Measurements from ENCODE around the gene DIPK1A.

Gene DIPK1A

DNA sequence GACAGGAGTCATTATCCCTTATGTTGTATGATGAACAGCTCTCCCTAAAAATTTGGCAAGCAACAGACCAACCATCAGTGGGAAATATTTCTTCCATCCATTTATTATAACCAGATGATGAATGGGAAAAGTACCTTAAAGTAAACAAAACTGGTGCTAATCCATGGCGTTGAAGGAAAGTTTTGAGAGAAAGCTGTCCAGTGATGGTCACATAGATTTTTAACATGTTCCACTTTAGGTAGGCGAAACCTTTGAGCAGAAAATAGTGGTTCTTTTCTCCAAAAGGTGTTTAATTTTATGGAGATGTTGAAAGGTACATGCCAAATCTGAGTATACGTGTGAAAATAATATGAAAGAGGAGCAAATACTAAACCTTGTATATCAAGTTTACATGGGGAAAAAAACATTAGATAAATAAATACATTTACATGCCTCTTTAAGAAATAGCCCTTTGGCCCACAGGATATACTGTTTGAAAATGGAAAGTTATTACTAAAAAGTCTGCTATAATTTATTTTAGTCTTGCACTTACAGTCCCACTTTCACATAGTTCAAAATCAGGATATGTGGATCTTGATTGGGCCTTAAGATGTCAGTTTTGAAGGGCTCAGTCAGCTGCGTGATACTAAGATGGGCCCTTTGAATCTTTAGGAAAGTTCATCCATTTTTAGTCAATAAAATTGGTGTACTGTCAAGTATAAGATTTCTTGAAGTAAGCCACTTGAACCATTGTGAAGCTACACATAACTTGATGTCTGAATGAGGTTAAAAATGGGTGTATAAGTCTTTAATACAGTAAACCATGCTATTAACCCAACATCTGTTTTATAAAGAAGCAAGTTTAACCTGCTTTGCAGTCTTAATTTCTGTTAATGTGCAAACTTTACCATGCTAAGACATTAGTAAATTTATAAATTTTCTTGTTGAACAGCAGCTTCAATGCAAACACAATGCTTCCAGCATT lies 118.9 kb downstream of the DIPK1A start:
- no peak for DNase-seq (ENCODE audit: low spot score)

DNA sequence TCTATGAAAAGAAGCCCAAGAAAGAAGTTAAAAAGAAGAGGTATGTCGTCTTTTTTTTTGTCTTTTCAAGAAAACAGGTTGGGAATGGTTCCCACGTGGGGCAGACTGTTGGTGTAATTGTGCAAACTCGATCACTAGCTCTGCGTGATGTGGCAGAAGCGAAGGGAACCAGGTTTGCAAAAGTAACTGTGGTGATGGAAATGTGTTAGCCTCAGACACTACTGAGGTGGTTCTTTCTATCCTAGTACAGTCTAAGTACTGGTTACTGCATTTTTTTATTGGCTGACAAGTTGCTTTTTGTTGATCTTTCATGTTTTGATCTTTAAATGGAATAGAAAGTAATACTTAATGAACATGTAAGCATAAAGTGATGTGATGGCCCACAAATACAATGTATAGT lies 120.7 kb downstream of the DIPK1A start:
- no peak for DNase-seq (ENCODE audit: low spot score)

DNA sequence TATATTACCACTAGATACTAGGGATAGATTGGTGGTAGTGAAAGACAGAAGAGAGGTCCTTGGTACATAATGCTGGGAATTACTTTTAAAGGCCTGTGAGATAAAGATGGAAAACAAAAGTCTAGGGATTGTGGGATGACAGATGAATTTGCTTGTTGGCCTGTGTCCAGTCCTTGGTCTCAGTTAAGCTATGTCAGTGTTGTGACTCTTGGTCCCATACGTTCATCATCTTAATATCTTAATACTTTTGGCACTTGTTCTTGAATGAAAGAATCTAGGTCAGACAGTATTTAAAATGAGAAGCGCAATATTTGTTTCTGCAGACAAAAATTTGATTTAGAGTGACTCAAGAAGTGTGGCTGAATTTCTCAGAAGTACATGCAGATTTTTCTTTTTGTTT lies 121.8 kb downstream of the DIPK1A start:
- no peak for DNase-seq (ENCODE audit: low spot score)

DNA sequence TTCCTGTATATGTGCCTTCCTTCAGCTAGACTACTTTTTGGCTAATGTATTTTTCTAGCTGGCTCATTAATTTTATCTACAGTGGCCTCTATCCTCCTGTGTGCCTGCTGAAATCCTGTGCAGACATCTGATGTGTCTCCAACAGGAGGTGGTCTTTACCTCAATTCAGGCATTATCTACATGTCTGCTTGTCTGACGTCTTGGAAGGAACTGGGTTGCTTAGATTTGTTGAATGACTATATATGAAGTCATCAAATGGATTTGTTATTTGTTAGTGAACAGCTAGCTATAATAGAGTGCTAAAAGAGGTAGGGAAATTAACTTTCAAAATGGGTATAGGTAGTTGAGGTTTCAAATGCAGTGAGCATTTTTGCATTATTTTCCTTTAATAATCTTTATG lies 122.7 kb downstream of the DIPK1A start:
- DNase-seq (ENCODE audit: low spot score), result no peak

DNA sequence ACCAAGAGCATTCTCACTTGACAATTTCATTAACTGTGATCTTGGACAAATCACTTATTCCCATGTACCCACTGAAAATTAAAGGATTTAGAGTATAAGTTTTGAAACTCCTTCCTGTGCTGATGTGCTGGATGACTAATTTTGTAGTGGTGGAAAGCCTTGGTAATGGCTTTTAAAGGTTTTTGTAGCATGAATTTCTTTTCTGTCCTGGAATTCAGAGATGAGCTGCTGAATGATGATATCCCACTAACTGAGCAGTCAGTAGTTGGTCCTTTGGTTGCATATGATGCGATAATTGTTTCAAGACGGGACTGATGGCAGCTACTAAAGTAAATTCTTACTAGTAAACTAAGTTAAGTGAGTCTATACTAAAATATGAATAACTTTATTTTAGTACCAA lies 124.2 kb downstream of the DIPK1A start:
- DNase-seq (ENCODE audit: low spot score), result no peak

DNA sequence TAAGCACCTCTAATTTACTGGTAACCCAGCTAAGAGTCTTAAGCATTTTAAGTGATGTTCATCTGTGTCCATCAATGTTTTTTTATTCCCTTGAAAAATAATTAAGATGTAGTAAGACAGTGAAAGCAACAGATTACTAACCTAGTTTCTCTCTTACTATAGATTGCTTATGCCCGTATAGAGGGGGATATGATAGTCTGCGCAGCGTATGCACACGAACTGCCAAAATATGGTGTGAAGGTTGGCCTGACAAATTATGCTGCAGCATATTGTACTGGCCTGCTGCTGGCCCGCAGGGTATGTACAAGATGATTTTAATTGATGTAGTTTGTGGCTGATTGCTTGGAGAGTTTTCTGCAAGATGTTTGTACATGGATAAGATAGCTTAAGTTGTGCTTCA lies 126.6 kb downstream of the DIPK1A start:
- DNase-seq (ENCODE audit: low spot score), result no peak

DNA sequence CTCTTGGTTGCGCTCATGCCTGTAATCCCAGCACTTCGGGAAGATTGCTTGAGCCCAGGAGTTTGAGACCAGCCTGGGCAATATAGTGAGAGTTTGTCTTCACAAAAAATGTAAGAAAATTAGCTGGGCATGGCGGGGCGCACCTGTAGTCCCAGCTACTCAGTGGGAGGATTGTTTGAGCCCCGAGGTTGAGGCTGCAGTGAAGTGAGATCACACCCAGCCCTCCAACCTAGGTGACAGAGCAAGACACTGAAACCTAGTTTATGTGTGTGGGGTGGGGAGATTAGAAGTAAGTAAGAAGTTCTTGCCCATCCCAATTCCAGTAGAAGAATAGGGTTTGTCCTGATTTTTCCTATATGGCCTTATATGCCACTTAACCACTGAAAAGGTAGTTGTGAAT lies 127.4 kb downstream of the DIPK1A start:
- DNase-seq (ENCODE audit: low spot score), result no peak

DNA sequence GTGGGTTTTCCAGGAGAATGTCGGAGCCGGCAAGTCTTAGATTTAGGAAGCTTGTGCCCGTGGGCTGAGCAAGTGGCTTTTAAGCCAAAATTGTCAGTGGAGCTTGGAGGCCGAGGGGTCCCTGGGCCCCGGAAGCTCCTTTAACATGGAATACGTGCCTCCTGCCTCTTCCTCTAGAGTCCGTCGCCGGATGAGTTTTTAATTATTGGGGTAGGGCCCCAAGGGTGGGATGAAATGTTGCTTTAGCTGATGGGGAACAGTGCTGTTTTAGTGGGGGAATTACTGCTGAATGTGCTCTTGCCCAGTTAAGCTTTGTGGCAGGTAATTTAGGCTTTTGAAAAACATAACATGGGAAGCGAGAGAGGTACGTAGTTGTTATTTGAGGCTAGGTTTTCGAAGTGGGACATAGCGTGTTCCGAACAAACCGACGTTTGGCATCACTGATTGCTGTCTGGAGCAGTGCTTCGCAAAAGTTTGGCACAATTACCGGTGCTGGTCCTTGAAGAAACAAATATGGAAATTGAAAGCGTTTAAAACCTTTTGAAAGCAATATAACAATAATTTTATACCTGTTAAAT lies 128.6 kb downstream of the DIPK1A start:
- DNase-seq (ENCODE audit: low spot score), result no peak

DNA sequence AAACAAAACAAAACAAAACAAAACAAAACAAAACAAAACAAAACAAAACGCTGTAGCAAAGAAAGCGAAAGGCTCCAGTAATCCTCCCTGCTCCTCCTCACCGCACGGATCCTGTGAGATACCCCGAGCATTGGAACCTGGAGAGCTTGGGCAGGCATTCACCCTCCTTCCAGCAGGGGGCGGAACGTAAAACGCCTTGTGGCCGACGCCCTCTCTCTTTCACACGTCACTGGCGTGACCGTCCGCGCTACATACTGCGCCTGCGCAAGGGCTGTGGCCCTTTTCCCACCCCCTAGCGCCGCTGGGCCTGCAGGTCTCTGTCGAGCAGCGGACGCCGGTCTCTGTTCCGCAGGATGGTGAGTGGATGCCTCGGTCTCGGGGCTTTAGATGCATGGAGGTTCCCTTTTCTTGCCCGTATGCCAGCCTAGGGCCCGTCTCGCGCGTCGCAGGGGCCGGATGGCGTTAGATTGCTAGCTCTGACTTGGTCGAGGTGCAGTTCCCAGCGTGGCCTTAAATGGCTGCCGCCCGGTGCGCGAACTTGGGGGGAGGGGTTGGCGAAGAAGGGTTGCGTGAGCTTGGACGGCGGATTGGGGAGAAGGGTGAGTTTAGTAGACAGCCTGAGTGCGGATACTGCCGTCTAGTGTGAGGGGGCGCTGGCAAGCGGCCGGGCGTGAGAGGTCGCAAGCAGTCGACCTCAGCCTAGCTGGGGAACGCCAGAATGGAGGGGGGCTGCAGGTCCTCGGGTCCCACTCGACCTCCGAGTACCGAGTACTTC lies 129.3 kb downstream of the DIPK1A start, which contains the start of gene RPL5:
TSS of gene RPL5 (plus strand) at position 279 of the 775 bp plus-strand sequence. CDS start at position 354, 75 bp downstream.
- DNase-seq (ENCODE audit: low spot score), result peak; percentile 96

DNA sequence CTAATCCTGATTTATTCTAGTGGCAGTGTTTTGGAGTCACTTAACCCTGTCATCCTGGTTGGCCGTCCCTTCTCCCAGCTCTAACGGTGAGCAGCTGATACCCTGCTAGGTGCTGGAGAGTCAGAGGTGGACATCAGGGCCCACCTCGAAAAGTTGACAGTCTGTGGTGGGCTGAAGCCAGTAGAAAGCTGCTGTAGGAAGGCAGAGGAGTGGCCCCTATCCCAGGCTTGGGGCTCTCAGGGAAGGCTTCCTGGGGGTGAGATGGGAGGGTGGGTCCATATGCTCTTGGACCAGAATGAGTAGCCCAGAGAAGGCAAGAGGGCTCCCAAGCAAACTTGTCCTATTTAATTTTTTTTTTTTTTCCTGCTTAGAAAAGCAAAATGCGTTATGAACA lies 129.9 kb downstream of the DIPK1A start:
- DNase-seq (ENCODE audit: low spot score), result no peak

DNA sequence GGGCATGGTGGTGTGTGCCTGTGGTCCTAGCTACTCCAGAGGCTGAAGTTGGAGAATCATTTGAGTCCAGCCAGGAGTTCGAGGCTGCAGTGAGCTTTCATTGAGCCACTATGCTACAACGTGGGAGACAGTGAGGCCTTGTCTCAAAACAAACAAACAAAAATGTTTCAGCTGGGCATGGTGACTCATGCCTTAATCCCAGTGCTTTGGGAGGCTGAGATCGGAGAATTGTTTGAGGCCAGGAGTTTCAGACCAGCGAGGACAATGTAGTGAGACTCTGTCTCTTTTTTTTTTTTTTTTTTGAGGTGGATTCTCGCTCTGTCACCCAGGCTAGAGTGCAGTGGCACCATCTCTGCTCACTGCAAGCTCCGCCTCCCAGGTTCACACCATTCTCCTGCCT lies 134.5 kb downstream of the DIPK1A start:
- no peak for DNase-seq (ENCODE audit: low spot score)

DNA sequence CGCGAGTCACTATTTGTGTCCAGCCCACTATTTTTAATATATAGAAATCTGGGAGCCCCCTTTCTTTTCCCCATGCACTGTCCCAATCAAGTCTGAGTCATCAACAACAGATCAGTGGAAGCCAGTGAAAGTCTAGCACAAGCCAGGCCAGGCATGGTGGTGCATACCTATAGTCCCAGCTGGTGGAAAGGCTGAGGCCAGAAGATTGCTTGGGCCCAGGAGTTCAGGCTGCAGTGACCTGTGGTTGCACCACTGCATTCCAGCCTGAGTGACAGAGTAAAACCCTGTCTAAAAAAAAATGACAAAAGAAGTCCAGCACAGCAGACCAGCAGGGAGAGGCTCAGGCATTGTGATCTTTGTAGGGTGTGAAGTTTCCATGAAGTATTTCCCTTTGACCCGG lies 138.4 kb downstream of the DIPK1A start:
- no peak for DNase-seq (ENCODE audit: low spot score)

DNA sequence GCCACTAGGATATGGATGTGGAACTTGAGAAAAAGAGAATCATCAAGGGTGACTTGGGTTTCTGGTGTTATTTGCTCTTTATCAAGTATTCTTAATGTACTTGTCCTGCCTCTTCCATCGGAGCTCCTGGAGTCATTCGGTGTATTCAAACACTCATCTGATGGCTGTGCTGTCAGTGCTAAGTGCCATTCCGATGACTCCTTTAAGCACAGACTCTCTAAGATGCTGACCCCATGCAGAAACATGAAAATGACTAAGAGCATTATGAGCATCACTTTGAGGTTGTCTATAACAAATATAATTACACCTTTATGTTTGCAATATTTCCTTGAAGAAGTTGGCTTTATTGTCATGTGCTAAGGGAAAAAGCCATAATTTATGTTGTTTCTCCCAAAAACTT lies 140.7 kb downstream of the DIPK1A start:
- no peak for DNase-seq (ENCODE audit: low spot score)

DNA sequence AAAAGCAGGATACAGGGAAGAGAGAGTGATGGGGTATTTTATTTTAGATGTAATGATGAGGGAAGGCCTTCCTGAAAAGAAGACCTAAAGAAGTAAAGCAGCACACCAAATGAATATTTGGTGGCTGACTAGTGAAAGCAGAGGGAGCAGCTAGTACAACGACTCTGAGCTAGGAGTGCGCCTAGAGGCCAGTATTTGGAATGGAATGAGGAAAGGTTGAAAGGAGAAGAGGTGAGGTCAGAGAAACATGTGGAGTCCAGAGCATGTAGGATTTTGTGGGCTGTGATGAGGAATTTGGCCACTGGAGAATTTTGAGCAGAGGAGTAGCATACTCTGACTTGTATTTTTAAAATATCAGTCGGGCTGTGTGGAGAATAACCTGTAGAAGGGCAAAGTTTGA lies 141.2 kb downstream of the DIPK1A start:
- DNase-seq (ENCODE audit: low spot score), result no peak

DNA sequence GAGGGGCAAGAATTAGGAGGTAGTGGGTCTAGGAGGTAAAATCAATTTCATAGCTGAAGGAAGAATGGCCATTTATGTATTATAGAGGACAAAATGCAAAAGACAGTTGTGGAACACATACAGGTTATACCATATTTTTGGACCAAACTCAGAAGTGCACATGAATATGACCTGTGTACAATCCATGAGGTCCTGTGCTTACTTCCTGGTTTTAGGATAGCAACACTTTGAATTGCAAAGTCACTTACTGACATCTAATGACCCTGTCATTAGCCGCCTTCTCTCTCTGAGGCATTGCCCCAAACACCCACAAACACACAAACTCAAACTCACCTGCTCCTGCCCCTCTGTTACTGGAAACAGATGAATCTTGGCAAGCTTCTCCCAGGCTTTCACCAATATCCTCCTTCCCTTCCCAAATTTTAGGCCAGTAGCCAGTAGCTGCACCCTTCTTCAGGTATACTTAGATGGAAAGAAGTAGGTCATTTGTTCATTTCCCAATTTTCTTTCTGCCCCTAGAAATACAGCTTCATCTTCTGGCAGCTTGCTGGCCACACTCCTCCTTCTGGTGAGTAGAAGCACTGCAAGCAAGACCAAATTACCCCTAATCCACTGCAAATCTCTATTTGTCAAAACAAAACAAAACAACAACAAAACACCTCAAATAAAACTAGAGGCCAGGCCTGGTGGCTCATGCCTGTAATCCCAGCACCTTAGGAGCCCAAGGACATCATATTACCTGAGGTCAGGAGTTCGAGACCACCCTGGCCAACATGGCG lies 143.1 kb downstream of the DIPK1A start:
- DNase-seq (ENCODE audit: low spot score), result no peak

DNA sequence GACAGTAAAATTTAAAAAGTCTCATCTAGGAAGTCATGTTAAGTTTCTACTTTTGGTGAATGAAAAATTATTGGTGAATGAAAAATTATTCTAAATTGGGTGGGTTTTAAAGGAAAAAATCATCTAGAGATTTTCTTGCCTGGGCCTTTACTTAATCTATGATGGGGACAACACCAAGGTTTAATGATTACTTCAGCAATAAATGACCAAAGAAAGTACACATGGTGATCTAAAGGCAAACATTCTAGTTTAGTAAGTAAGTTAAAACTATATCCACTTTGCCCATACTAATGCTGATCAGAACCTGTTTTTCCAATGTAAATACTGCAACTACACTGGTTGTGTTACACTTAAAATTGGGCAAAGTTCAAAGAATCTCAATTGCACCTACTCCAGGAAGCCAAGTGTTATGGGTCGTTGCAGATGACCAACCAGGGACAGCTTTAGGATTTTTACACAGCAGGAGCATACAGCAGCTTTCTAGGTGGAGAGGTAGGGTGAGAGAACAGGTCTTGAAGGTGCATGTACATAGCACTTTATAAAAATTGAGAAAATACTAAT lies 144.0 kb downstream of the DIPK1A start:
- no peak for DNase-seq (ENCODE audit: low spot score)

DNA sequence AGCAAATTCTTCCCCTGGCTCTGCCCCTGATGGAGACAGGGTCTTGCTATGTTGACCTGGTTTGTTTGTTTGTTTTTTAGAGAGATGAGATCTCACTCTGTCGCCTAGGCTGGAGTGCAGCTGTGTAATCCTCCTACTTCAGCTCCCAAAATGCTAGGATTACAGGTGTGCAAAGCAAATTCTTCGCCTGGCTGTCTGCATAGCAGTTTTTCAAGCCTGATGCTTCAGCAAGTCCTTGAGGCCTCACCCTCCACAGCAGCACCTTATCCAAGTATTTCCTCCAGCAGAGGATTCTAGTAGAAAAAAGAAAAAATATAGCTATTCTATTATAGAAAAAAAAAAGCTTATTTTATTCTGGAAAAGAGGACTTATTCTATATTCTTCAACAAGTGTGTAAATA lies 144.5 kb downstream of the DIPK1A start:
- DNase-seq (ENCODE audit: low spot score), result no peak

DNA sequence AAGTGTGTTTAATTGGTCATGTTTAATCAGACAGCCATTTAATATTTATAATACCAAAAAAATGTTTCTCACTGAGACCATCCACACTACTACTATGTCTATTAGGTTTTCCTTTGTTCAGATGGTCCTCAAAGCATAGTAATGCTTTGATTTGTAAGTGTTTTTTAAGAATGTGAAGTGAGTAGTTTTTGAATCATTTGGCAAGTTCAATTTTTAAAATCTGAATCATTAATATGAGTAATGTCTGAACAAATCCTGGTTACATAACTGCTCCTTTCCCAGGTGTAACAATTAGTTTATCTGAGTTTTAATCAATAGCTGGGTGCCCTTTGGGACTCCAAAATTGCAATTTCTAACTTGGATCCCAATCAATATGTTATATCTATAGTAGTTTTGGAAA lies 152.9 kb downstream of the DIPK1A start:
- DNase-seq (ENCODE audit: low spot score), result no peak

DNA sequence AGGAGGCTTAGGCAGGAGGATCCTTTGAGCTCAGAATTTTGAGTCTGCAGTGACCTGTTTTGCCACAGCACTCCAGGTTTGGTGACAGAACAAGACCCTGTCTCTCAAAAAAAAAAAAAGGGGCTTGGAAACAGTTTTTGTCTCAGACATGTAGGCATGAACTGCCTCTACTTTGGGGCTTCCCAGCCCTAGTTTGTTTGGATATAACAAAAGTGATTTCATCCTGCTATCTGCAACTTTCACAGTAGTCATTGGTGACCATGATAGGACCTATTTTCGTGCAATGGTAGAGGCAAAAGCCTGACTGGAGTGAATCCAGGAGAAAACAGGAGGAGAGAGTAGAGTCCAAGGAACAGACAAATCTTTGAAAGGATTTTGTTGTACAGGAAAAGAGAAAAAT lies 156.0 kb downstream of the DIPK1A start:
- DNase-seq (ENCODE audit: low spot score), result no peak

DNA sequence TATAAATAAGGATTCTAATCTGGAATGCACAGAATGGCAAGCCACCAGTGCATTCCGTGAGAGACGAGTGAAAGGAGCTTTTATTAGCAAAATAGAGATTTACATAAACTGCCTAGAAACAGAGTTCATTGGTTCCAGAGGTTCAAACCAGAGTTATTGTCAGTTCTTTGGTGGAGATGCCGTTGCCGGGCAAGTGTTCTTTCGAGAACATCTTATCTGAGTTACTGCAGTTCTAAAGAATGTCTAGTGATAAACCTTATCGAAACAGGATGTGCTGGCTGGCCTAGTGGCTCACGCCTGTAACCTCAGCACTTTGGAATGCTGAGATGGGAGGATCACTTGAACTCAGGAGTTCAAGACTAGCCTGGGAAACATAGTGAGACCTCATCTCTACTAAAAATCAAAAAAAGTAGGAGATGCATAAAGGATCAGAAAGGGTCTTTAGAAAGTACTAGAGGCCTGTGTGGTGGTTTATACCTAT lies 156.5 kb downstream of the DIPK1A start:
- no peak for DNase-seq (ENCODE audit: low spot score)

DNA sequence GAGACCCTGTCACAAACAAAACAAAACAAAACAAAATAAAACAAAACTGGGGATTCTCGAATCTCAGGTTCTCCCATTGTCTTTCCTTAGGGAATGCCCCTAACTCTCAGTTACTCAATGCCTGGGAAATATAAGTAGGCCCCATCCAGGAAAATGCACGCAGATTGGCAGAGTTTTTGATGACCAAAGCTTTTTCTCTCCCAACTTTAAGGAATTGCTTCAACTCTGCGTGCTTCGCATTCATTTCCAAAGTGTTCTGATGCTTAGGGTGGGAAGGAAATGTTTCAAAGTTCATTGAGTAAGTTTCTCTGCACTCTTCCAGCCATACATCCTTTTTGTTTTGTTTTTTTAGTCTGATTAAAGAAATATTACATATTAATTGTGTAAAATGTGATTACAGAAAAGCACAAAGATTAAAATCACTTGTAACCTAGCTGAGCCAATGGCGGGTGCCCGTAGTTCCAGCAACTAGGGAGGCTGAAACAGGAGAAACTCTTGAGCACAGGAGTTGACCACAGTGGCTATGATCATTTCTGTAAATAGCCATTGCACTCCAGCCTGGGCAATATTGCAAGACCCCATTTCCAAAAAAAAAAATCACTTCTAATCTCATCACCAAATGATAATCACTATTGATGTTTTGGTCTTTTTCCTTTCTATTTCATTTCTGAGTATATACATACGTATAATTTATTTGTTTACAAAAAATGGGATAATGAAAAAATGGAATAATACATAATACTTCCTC lies 157.9 kb downstream of the DIPK1A start:
- DNase-seq (ENCODE audit: low spot score), result no peak
